SKM-1 treated with dmso at 0.1 percent for 144 hours (cell line): ENCODE measurements around the gene HMSD.
A peak's percentile ranks its signal among the peaks of the same experiment; 100 is the strongest.

Experiments
- DNase-seq: peaks from one replicate; lab custom pipeline; 2025; ENCODE audit not compliant: unreplicated experiment; lab: John Stamatoyannopoulos, UW

HMSD gene

DNA sequence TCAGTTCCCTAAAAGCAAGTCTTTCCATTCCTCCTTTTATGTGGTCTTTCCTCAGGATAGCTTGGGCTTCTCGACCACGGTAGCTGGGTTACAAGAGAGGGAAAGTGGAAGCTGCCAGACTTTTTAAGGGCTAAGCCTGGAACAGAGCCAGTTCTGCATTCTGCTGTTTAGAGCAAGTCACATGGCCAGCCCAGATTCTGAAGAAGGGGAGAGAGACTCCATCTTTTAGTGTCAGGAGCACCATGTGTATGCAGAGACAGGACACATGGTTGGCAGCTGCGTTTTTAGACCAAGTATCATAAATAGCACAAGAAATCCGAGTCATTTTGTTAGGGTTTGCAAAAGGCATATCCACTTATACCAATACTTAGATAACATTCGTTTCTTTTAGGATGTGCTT, 4.7 kb downstream of the HMSD start:
- DNase-seq: no peak

DNA sequence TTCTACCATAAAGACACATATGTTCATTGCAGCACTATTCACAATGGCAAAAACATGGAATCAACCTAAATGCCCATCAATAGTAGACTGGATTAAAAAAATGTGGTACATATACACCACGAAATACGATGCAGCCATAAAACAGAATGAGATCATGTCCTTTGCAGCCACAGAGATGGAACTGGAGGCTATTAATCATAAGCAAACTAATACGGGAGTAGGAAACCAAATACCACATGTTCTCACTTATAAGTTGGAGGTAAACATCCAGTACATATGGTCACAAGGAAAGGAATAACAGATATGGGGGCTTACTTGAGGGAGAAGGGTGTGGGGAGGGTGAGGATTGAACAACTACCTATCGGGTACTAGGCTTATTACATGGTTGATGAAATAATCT, 7.7 kb downstream of the HMSD start:
- no peak for DNase-seq

DNA sequence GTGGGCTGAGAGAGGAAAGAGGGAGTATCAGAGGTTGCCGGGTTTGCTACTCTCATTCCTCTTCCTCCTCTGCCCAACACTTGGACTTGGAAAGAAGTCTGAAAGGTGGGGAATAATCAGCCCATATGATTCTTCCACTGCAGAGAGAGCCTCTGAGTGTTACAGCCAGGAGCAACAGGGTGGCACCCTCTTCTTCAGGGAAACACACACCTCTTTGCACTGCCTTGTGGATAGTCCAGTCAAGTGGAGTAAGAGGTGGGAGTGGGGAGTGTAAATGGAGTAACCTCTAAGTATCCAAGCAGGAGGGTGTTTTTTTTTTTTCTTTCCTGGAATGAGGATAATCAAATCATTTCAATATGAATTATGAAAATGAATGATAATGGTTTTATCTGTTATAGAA, 11.8 kb downstream of the HMSD start:
- DNase-seq: no peak

DNA sequence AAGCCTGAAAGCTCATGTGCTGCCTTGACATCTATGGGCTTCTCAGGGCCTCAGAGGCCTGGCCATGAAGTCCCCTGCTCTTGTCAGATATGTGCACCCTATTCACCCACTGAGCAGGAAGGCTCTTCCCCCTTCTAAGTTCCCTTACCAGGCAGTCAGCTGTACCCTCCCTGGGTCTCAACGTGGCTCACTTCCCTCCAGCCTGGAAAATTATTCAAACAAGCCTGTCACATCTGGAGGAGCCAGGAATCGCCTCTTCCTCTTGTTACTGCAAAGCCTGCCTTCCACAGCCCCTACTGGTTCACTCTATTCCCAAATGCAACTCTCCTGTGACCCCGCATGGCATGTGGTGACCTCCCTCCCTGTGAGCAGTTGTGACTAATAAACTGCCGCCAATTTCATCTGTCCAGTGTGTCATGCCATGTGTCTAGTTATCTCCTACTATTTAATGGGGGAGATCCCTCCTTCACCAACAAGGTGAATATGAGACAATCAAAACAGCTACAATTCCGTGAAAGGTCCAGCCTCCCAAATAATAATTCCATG, 12.4 kb downstream of the HMSD start:
- no peak for DNase-seq

DNA sequence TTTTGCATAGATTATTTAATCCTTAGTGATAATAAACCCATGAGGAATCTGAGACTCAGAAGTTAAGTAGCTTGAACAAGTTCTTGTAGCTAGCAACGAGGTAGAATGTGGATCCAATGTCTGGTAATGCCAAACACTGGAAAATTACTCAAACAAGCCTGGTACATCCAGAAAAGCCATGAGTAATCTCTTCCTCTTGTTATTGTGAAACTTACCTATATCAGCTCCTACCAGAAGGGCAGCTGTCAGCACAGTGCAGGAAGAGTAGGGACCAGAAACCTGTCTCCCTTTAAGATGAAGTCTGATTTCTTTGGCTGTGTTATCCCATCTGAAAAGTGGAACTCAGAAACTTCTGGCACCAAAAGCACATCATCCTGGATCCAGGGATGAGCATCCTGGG, 13.0 kb downstream of the HMSD start:
- DNase-seq: no peak

DNA sequence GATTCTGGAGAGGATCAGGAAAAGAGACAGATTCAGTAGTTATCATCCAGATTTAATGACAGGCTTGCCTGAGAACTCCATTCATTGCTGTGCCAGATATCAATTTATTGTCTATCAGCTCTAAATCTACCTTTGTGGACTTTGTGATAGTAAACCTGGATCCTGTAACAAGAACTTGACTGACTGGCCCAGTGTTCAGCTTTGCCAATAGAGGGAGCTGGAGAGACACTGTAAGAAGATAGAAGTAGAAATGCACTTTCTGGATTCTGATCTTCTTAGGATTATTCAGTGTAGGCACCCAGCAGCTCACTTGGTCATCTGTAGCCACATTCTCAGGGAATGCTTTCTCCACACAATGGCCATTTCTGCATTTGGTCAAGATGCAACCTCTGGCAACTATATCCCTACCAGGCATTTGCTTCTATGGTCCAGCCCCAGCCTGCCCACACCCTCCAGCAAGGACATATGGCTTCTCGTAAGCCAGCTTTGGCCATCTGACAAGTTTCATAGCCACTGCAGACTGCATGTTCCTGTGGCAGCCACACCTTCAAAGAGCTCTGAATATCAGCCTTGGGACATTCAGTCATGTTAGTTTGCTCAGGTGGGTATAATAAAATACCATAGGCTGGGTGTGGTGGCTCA, 14.6 kb downstream of the HMSD start:
- peak; percentile 69 for DNase-seq

DNA sequence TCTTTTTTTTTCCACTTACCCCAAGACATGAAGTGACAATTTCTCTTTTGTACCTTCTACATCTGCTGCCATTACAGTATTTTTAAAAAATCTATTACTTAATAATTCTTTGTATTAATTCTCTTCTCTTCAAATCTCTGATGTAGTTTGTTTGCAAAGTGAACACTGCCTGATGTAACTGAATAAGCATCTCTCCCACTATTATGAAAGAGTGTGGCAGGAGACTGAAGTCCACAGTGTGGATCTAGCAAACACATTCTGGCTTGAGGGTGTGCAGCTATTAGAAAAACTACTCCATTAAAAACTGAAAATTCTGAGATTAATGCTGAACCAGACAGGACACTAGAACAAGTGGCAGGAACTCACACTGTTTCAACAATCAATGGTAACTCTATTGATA, 15.8 kb downstream of the HMSD start:
- DNase-seq: no peak

DNA sequence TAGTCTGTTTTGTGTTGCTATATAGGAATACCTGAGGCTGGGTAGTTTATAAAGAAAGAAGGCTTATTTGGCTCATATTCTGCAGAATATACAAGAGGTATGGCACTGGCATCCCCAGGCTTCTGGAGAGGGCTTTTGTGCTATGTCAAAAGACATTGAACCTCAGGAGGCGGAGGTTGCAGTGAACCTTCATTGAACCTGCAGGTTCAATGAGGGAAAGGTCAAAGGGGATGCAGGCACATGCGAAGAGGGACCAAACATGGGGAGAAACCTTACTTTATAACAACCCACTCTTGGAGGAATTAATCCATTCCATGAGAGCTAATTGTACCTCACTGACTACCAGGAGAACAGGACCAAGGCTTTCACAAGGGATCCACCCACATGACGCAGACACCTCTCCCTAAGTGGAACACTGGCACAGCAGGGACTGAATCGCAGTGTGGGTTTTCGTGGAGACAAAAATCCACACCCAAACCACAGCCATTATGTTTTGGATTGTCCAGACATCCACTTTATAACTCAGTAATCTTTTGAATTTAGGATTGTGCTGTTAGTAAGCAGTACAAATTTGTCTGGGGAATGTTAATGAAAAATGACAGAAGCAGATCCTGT, 16.7 kb downstream of the HMSD start:
- DNase-seq: no peak

DNA sequence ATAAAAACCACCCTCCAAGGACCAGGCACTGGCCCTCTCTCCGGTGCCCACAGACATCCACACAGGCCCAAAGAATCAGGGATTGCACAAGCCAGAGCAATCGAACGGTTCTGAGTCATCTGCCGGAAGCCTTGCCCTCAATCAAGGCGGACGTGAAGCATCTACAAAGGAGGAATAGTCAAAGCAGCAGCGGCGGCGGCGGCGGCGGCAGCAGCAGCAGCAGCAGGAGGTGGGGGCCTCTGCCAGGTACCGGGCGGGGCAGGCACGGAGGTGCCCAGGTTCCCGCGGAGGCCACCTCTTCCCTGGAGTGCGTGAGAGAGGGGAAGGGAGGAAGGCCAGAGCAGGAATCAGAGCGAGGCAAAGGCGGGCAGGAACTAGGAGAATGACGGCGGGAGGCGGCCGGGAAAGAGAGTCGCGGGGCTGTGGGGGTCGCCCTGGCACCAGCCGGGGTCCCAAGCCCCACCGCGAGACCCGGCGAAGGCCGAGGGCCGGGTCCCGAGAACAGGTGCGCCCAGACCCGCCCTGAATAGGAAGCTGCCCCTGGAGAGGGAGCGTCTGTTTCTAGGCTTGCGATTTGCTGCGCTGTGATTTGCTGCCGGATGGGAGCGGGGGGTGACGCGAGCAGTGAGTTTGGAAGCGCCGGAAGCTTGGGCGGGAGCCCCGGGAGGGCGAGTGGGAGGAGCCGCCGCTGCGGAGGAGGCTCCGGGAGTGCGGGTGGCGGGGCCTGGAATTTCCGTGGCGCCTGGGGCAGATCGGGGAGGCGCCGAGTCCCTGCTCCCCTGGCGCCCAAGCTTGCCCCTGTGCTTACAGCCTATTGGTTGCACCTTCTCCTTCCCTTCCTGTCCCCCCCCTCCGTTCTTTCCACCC, 21.1 kb downstream of the HMSD start, which contains the start of gene SERPINB8:
SERPINB8 (plus strand) TSS at position 140 of the 867 bp plus-strand sequence. CDS start 8,228 bp downstream, outside the sequence.
- DNase-seq: peak; percentile 75

DNA sequence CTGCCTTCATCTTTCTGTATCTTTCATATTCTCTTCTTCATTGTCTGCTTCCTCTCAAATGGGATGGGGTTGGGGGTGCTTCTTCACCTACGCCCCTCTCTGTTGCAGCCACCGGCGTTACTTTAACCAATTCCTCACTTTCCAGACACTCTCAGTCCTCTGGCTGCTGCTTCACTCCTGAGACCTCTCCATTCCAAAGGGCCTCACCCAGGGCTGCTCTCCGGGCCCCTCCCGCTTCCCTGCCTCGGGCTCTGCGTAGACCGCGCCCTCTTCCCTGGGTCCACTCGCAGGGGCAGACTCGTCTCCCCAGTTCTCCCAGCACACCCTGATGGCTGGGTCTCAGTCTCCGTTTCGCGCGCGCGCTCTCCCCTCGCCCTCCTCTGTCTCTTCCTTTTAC, 21.7 kb downstream of the HMSD start:
- DNase-seq: no peak

DNA sequence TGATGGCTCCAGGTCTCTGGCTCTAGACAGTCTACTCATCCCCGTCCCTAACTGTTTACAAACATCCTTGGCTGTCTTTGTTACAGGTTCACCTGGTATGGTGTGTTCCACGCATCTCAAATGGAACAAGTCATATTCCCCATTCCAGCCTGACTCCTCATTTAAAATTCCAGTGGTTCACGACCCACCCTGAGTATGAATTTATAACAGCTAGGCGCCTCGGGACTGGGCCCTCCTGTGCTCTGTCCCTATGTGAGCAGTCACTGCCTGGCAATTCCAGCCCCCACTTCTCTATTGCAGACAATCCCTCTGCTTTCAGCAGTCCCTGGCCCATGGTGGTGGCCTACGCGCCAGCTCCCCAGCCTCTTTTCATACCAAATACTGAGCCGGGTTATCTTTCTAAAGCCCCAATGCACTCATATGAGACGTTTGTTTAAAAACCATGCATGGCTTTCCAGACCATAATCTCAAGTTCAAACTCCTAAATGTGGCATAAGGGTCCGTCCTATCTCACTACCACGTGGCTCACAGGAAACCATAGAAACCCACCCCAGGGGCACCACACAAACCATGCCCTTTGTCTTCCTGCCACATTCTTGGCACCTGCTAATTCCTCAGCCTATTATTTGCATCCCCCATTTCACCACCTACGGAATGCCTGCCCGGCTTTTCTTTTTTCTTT, 22.4 kb downstream of the HMSD start:
- DNase-seq: no peak

DNA sequence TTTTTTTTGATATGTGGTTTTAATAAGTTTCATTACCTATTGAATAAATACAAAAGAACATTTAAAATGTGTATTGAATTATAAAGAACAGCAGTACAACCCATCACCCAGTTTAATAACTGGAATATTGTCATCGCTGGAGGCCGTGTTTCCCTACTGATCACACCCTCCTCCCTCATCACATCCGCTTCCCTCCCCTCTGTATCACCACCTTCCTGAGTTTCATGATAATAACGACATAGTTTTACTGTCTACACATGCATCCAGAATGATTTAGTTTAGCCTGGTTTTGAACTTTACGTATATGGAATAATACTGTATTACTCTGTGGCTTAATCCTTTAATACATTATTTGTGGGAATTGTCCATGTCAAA, 22.9 kb downstream of the HMSD start:
- DNase-seq: no peak

DNA sequence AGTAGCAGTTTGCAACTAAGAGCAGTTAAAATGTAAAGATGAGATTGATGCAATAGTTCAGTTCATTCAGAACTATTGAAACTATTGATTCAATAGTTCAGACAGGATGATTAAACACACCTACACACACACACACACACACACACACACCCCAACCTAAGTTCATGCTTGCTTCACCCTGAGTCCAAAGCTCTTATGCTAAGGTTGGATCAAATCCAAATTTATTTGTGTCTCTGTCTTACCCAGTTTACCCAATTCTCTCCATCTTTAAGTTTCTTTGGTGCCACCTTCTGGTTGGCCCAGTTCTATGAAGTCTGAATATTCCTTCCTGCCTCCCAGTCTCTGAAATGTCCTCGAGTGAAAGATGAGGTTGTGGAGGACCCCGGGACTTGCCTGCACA, 25.9 kb downstream of the HMSD start:
- peak; percentile 30 for DNase-seq

DNA sequence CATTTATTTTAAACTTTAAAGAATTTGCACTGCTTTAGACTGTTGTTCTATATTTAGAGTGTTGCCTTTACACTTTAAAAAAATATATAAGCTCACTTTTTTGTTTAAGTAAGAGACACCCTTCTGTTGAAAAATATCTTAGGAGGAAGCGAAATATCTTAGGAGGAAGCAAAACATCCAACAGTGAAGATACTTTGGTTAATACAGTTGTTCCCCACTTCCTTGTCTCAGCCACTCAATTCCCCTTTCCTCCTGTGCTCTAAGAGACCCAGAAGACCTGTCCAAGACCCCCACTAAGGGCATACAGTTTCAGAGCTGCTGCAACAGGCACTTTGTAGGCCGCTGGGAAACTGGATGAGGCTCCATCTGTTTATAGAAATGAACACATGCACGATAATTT, 26.5 kb downstream of the HMSD start:
- DNase-seq: peak; percentile 63

DNA sequence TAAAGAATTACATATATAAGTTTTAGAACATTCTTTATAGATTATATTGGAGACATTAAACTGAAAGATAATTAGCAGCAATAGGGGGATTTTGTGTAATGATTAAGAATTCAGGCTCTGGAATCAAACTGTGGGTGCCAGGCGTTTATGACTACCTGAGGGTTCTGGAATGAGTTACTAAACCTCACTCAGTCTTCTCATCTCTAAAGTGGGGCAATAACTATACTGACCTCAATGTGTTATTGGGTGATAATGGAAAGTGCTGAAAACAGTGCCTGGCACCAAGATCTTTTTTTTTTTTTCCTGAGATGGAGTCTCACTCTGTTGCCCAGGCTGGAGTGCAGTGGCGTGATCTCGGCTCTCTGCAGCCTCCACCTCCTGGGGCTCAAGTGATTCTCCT, 27.9 kb downstream of the HMSD start:
- DNase-seq: no peak

DNA sequence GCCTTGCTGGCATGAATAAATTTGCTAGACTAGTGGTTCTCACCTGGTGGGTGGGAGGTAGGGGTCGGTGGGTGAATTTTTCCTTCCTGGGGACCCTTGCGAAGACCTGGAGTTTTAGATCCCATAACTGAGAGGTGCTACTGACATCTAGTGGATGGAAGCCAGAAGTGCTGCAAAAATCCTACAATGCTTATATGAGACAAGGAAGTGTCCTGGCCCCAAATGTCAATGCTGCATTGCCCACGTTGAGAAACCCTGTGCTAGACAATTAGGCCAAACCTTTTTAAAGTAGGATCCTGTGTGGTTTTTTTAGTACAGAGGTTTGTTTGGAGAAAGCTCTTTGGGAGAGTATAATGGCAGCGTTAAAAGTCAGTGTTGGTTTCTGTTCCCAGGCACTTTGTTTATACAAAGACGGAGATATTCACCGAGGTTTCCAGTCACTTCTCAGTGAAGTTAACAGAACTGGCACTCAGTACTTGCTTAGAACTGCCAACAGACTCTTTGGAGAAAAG, 30.4 kb downstream of the HMSD start:
- peak; percentile 67 for DNase-seq

DNA sequence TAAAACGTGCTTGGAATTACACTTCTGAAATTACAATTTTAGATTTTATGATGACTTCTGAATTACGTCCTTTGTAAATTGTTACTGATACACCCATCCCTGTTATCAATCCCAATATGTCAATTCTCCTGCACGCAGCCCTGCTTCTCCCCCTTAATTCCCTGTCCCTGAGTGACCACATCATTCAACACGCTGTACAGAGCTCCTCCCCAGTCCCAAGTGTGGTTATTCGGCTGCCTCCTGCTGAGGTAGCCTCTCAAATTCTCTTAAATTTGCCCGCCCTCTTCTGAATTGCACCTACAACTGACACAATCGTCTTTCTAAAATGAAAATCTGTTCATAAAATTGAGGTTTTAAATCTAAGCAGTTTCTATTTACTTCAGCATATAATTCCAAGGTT, 30.9 kb downstream of the HMSD start:
- no peak for DNase-seq

DNA sequence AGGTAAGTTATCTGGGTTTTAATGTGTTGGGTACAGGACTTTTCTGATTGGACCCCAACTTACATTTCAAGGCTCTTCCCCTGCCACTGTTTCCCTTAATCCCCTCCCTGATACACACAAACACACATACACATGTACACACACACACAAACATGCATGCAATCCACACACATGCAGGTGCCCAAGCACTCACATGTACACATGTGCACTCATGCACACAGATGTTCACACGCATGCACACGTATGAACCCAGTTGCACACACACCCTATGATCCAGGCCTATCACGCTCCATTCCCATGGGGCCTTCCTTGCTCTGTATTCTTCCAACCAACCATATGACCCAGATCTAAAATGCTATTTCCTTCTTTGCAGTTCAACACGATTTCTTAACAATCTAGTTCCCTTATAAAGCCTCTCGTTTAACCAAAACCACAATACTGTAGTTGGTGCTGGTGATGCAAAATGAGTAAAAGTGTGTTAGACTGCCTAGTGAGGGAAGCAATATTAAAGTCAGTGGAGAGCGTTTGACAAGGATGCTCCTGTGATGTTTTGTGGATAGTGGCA, 31.9 kb downstream of the HMSD start:
- peak; percentile 86 for DNase-seq

DNA sequence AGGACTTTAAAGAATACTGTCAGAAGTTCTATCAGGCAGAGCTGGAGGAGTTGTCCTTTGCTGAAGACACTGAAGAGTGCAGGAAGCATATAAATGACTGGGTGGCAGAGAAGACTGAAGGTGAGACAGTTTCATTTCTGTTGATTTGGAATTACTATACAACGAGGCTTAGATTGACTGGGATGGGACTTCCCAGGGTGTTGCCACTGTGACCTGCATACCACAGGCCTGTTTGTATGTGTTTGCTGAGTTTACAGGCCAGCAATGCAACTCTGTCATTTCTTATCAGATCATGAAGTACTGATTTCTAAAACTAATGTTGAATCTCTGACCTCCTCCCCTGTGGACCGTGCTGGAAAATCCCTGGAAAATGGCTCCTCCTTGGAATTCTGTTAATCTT, 32.6 kb downstream of the HMSD start:
- no peak for DNase-seq

DNA sequence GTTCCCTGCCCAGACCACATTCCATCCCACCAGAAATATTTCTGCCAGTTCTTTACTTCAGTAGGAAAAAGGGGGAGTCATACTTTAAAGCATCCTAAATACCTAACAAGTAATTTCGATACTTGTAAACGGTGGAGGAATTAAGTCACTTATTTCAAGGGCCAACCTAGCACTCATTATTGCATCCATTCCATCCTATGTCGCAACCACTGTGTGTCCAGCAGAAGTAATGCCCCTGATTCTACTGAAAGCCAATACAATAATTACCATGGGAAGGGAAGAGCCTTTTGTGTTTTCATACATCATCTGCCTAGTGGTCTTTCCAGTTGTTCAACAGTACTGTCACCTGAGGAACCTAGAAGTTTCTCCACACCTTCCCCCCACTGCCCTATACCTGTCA, 33.3 kb downstream of the HMSD start:
- peak; percentile 7 for DNase-seq

DNA sequence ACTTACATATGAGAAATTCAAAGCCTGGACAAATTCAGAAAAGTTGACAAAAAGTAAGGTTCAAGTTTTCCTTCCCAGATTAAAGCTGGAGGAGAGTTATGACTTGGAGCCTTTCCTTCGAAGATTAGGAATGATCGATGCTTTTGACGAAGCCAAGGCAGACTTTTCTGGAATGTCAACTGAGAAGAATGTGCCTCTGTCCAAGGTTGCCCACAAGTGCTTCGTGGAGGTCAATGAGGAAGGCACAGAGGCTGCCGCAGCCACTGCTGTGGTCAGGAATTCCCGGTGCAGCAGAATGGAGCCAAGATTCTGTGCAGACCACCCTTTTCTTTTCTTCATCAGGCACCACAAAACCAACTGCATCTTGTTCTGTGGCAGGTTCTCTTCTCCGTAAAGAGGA, 37.8 kb downstream of the HMSD start:
- no peak for DNase-seq
